Liver (tissue), 9 donors: ENCODE results near the gene RASSF1. TPM values are rescaled to one million over a fixed set of nuclear protein-coding genes. Genes with fewer than 3 reads are reported as not detected.
A peak's percentile ranks its signal among the peaks of the same experiment; 100 is the strongest.

Experiments used
- DNase-seq: peaks from one replicate; pipeline ENCODE4 v3.0.0-alpha.2; 2017; ENCODE audit warnings: low spot score
- H3K27ac ChIP-seq, 2 donors: one replicate each; pipeline ENCODE4 v1.7.0; 2013; ENCODE audit warnings: inconsistent platforms in 2 of 2, low read length in 2 of 2, control low read depth in 1 of 2, low read depth in 1 of 2, mild to moderate bottlenecking in 1 of 2
- H3K27me3 ChIP-seq, 4 donors: one replicate each; pipeline versions ENCODE4 v1.6.1 to v1.7.0; 2013; ENCODE audit warnings: low read length in 3 of 4, inconsistent platforms in 1 of 4, mild to moderate bottlenecking in 1 of 4, moderate library complexity in 1 of 4; ENCODE audit not compliant: control insufficient read depth in 4 of 4, insufficient read depth in 4 of 4
- H3K36me3 ChIP-seq, 4 donors: one replicate each; pipeline versions ENCODE4 v1.6.1 to v1.7.0; 2013; ENCODE audit warnings: low read length in 3 of 4, mild to moderate bottlenecking in 3 of 4, low read depth in 1 of 4, moderate library complexity in 1 of 4; ENCODE audit not compliant: control insufficient read depth in 4 of 4, insufficient read depth in 3 of 4
- H3K4me1 ChIP-seq, 4 donors: one replicate each; pipeline versions ENCODE4 v1.6.1 to v1.7.0; 2013; ENCODE audit warnings: low read length in 3 of 4, mild to moderate bottlenecking in 3 of 4, moderate library complexity in 1 of 4; ENCODE audit not compliant: control insufficient read depth in 4 of 4, insufficient read depth in 4 of 4
- H3K4me3 ChIP-seq, 3 donors: one replicate each; pipeline versions ENCODE4 v1.6.1 to v1.7.0; 2013; ENCODE audit warnings: low read length in 3 of 3, control low read depth in 1 of 3, low read depth in 1 of 3, mild to moderate bottlenecking in 1 of 3
- H3K9ac ChIP-seq, 2 donors: one replicate each; pipeline ENCODE4 v1.7.0; 2013; ENCODE audit warnings: low read length in 2 of 2, mild to moderate bottlenecking in 2 of 2, moderate library complexity in 2 of 2, control low read depth in 1 of 2, low read depth in 1 of 2
- H3K9me3 ChIP-seq, 4 donors: one replicate each; pipeline versions ENCODE4 v1.6.1 to v1.7.0; 2013; ENCODE audit warnings: low read length in 3 of 4; ENCODE audit not compliant: control insufficient read depth in 4 of 4
- EGR1 ChIP-seq, 2 donors: IDR thresholded peaks; 2 replicates each; pipeline ENCODE4 v1.6.1; 2016 to 2018; ENCODE audit warnings: antibody characterized with exemption in 2 of 2, low read depth in 2 of 2
- FOXA1 ChIP-seq: IDR thresholded peaks from 2 replicates; pipeline ENCODE4 v1.6.1; 2016; ENCODE audit warnings: antibody characterized with exemption
- FOXA2 ChIP-seq: IDR thresholded peaks from 2 replicates; pipeline ENCODE4 v1.6.1; 2016; ENCODE audit warnings: antibody characterized with exemption
- GABPA ChIP-seq, 2 donors: IDR thresholded peaks in 1 of 2; conservative IDR thresholded peaks in 1 of 2; 2 replicates each; pipeline ENCODE4 v1.6.1; 2016; ENCODE audit warnings: antibody characterized with exemption in 2 of 2, mild to moderate bottlenecking in 1 of 2, moderate library complexity in 1 of 2
- HNF4A ChIP-seq, 2 donors: conservative IDR thresholded peaks; 2 replicates each; pipeline ENCODE4 v1.6.1; 2016; ENCODE audit warnings: antibody characterized with exemption in 2 of 2, mild to moderate bottlenecking in 2 of 2
- HNF4G ChIP-seq: IDR thresholded peaks from 2 replicates; pipeline ENCODE4 v1.6.1; 2016; ENCODE audit warnings: antibody characterized with exemption
- JUND ChIP-seq, 2 donors: IDR thresholded peaks; 2 replicates each; pipeline ENCODE4 v1.6.1; 2016; ENCODE audit warnings: antibody characterized with exemption in 2 of 2
- NR2F2 ChIP-seq: IDR thresholded peaks from 2 replicates; pipeline ENCODE4 v1.6.1; 2016; ENCODE audit warnings: antibody characterized with exemption
- RAD21 ChIP-seq, 2 donors: IDR thresholded peaks; 2 replicates each; pipeline ENCODE4 v1.6.1; 2016; ENCODE audit warnings: antibody characterized with exemption in 2 of 2, mild to moderate bottlenecking in 2 of 2
- RXRA ChIP-seq, 2 donors: IDR thresholded peaks; 2 replicates each; pipeline ENCODE4 v1.6.1; 2017 to 2018; ENCODE audit warnings: antibody characterized with exemption in 2 of 2, mild to moderate bottlenecking in 1 of 2
- SP1 ChIP-seq: IDR thresholded peaks from 2 replicates; pipeline ENCODE4 v1.6.1; 2018; ENCODE audit warnings: antibody characterized with exemption, mild to moderate bottlenecking
- TAF1 ChIP-seq: conservative IDR thresholded peaks from 2 replicates; pipeline ENCODE4 v1.6.1; 2016; ENCODE audit warnings: antibody characterized with exemption, mild to moderate bottlenecking
- YY1 ChIP-seq: IDR thresholded peaks from 2 replicates; pipeline ENCODE4 v1.6.1; 2016; ENCODE audit warnings: antibody characterized with exemption, mild to moderate bottlenecking
- WGBS: extraction: QIAGEN DNeasy Blood & Tissue Kit; methylation state at CpG from one replicate; pipeline ENCODE4 v1.1.7; 2013; 5-methylcytosine and 5-hydroxymethylcytosine counted together
- polyA plus RNA-seq, 2 donors: library from polyadenylated mRNA; stranded (reverse) in 1 of 2; unstranded in 1 of 2; fragments of 200-250 nt in 1 of 2; fragments of >200 nt in 1 of 2; fragmentation: Nextera tagmentation in 1 of 2; extraction: Ambion mirVana in 1 of 2; gene quantifications; one replicate each; pipeline versions ENCODE4 v1.2.1 to v1.2.3, GENCODE V29; 2013 to 2015
- total RNA-seq, 2 donors: library from RNA; depleted of rRNA; stranded (reverse); fragments of >200 nt; gene quantifications; one replicate each; pipeline ENCODE4 v1.2.3, GENCODE V29; 2014
- TF ChIP-seq, protein P1 (sequence below): IDR thresholded peaks from 2 replicates; pipeline ENCODE4 v1.6.1; 2016; ENCODE audit warnings: antibody characterized with exemption
- TF ChIP-seq, protein P2 (sequence below): IDR thresholded peaks from 2 replicates; pipeline ENCODE4 v1.6.1; 2016; ENCODE audit warnings: antibody characterized with exemption
- TF ChIP-seq, protein P3 (sequence below): fragments of 150-350 bp; IDR thresholded peaks from 2 replicates; pipeline ENCODE4 v1.5.1; 2017; ENCODE audit warnings: improper control_type of control experiment, low read depth, low read length; ENCODE audit not compliant: missing input control
- TF ChIP-seq, protein P4 (sequence below): IDR thresholded peaks from 2 replicates; pipeline ENCODE4 v1.6.1; 2016; ENCODE audit warnings: antibody characterized with exemption, mild to moderate bottlenecking
- TF ChIP-seq, protein P5 (sequence below): IDR thresholded peaks from 2 replicates; pipeline ENCODE4 v1.6.1; 2016; ENCODE audit warnings: antibody characterized with exemption
- donor health status: healthy.
- donor health status: healthy.
- donor health status: healthy.
- donor health status: healthy.
- donor health status: healthy.

The RASSF1 gene
- total and polyA plus RNA-seq, 4 donors = 6.5 to 13.2 (median 11.2) TPM

DNA sequence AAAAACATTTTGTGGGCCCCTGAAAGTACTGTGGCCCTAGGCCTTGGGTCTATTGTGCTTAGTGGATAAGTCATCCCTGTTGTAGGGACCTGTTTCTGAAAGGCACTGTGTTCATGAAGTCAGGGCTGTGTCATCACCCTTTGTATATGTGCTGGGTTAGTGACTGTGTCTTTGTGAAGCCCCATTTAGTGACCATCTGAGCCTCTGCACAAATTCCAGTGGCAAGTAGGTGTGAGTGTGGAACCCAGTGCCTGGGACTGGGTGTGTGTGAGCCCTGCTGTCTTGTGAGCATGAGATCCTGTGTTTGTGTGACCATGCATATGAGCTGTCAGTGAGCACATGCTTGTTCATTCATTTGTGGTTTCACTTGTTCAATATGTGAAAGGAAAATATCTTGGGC lies 36.0 kb downstream of the RASSF1 start:
- Histone ChIP-seq H3K36me3 (peaks cover 0 to 3% (median 0%) of the 10 kb centered on the region in 4 donors), H3K27me3 (no peaks in the 10 kb centered on the region), H3K27ac (no peak overlapping the region), H3K4me1 (peaks cover 12 to 39% (median 24%) of the 10 kb centered on the region in 4 donors), H3K4me3 (no peak overlapping the region), H3K9me3 (no peaks in the 10 kb centered on the region), H3K9ac (no peak overlapping the region)
- no peak for TF ChIP-seq FOXA2
- no peak for TF ChIP-seq YY1
- TF ChIP-seq EGR1 (IDR thresholded peaks at IDR 0.05; ENCODE audit: low read depth in 2 of 2) = no peak
- TF ChIP-seq TAF1 = no peak
- TF ChIP-seq, protein P1, sequence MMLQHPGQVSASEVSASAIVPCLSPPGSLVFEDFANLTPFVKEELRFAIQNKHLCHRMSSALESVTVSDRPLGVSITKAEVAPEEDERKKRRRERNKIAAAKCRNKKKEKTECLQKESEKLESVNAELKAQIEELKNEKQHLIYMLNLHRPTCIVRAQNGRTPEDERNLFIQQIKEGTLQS = no peak
- TF ChIP-seq SP1 = no peak
- TF ChIP-seq, protein P2, sequence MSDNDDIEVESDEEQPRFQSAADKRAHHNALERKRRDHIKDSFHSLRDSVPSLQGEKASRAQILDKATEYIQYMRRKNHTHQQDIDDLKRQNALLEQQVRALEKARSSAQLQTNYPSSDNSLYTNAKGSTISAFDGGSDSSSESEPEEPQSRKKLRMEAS = no peak
- no peak for TF ChIP-seq RXRA (IDR thresholded peaks at IDR 0.05)
- no peak for TF ChIP-seq NR2F2
- TF ChIP-seq, protein P3, sequence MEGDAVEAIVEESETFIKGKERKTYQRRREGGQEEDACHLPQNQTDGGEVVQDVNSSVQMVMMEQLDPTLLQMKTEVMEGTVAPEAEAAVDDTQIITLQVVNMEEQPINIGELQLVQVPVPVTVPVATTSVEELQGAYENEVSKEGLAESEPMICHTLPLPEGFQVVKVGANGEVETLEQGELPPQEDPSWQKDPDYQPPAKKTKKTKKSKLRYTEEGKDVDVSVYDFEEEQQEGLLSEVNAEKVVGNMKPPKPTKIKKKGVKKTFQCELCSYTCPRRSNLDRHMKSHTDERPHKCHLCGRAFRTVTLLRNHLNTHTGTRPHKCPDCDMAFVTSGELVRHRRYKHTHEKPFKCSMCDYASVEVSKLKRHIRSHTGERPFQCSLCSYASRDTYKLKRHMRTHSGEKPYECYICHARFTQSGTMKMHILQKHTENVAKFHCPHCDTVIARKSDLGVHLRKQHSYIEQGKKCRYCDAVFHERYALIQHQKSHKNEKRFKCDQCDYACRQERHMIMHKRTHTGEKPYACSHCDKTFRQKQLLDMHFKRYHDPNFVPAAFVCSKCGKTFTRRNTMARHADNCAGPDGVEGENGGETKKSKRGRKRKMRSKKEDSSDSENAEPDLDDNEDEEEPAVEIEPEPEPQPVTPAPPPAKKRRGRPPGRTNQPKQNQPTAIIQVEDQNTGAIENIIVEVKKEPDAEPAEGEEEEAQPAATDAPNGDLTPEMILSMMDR = no peak
- no peak for TF ChIP-seq GABPA (IDR thresholded peaks at IDR 0.05 in 1 of 2, conservative IDR thresholded peaks at IDR 0.05 in 1 of 2)
- TF ChIP-seq, protein P4, sequence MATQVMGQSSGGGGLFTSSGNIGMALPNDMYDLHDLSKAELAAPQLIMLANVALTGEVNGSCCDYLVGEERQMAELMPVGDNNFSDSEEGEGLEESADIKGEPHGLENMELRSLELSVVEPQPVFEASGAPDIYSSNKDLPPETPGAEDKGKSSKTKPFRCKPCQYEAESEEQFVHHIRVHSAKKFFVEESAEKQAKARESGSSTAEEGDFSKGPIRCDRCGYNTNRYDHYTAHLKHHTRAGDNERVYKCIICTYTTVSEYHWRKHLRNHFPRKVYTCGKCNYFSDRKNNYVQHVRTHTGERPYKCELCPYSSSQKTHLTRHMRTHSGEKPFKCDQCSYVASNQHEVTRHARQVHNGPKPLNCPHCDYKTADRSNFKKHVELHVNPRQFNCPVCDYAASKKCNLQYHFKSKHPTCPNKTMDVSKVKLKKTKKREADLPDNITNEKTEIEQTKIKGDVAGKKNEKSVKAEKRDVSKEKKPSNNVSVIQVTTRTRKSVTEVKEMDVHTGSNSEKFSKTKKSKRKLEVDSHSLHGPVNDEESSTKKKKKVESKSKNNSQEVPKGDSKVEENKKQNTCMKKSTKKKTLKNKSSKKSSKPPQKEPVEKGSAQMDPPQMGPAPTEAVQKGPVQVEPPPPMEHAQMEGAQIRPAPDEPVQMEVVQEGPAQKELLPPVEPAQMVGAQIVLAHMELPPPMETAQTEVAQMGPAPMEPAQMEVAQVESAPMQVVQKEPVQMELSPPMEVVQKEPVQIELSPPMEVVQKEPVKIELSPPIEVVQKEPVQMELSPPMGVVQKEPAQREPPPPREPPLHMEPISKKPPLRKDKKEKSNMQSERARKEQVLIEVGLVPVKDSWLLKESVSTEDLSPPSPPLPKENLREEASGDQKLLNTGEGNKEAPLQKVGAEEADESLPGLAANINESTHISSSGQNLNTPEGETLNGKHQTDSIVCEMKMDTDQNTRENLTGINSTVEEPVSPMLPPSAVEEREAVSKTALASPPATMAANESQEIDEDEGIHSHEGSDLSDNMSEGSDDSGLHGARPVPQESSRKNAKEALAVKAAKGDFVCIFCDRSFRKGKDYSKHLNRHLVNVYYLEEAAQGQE = no peak
- no peak for TF ChIP-seq HNF4G
- no peak for TF ChIP-seq HNF4A (conservative IDR thresholded peaks at IDR 0.05)
- no peak for TF ChIP-seq JUND (IDR thresholded peaks at IDR 0.05)
- DNase-seq = no peak

DNA sequence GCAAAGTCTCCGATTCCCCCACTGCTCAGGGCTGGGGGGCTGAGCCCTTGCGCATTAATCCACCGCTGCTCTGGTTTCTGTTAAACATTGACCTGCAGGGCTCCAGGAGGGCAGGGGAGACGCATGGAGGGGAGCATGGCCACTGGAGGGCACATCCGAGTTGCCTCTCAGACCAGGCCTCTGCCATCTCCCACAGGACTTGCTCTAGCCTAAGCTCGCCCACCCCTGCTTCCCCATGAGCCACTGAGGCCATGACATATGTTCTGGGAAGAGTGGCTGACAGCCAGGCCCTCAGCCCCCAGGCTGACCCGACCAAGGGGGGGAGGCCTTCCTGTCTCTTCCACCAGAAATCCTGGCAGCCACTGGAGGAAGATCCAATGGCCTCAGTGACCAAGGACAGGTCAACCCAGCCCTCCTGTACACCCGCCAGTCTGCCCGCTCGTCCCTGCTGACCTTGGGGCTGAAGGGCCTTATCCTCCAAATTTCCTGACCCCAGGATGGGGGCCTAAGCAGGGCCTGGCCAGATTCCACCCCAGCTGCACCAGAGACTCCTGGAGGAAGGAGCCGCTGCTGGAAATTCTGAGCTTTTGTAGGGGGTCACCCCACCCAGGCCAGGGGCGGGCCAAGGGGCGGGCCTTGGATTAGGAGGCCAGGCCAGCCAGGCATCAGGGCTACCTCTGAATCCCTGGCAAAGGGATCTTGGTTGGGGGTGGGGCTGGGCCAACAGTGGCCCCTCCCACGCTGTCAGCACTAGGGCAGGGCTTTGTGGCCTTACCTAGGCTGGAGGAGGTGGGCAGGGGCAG lies 37.4 kb downstream of the RASSF1 start, which contains the start of gene HYAL1:
Gene HYAL1 (minus strand): TSS at position 562 of the 803 bp plus-strand sequence. CDS start 618 bp downstream, outside the sequence.
- peak within 1 kb of the TSS; percentile 75 to 87 for H3K9ac ChIP-seq
- peaks cover 0 to 3% (median 0%) of the 10 kb centered on the region in 4 donors for H3K36me3 ChIP-seq
- H3K4me3 ChIP-seq = peak within 1 kb of the TSS; percentile 50 to 81 (median 66)
- H3K9me3 ChIP-seq = no peaks in the 10 kb centered on the region
- H3K4me1 ChIP-seq = peaks cover 12 to 44% (median 28%) of the 10 kb centered on the region in 4 donors
- WGBS = 16% methylated on average over 14 of the region's 14 CpGs
- DNase-seq = peak; percentile 80
- H3K27ac ChIP-seq = peak within 1 kb of the TSS; percentile 84 to 98
- H3K27me3 ChIP-seq = no peaks in the 10 kb centered on the region
- TF ChIP-seq RAD21 (IDR thresholded peaks at IDR 0.05) (peak; percentile 29 to 56), HNF4G (no peak), NR2F2 (peak; percentile 97), YY1 (peak; percentile 60), FOXA1 (no peak), SP1 (peak; percentile 67), HNF4A (conservative IDR thresholded peaks at IDR 0.05) (peak in 1 of 2 donors; percentile 2), JUND (IDR thresholded peaks at IDR 0.05) (peak in 1 of 2 donors; percentile 72), EGR1 (IDR thresholded peaks at IDR 0.05; ENCODE audit: low read depth in 2 of 2) (peak in 1 of 2 donors; percentile 16), RXRA (IDR thresholded peaks at IDR 0.05) (peak; percentile 58 to 82), GABPA (IDR thresholded peaks at IDR 0.05 in 1 of 2, conservative IDR thresholded peaks at IDR 0.05 in 1 of 2) (no peak), FOXA2 (no peak)
- TF ChIP-seq, protein P1 = no peak
- TF ChIP-seq, protein P2 = no peak
- TF ChIP-seq, protein P3 = peak; percentile 20
- TF ChIP-seq, protein P5, sequence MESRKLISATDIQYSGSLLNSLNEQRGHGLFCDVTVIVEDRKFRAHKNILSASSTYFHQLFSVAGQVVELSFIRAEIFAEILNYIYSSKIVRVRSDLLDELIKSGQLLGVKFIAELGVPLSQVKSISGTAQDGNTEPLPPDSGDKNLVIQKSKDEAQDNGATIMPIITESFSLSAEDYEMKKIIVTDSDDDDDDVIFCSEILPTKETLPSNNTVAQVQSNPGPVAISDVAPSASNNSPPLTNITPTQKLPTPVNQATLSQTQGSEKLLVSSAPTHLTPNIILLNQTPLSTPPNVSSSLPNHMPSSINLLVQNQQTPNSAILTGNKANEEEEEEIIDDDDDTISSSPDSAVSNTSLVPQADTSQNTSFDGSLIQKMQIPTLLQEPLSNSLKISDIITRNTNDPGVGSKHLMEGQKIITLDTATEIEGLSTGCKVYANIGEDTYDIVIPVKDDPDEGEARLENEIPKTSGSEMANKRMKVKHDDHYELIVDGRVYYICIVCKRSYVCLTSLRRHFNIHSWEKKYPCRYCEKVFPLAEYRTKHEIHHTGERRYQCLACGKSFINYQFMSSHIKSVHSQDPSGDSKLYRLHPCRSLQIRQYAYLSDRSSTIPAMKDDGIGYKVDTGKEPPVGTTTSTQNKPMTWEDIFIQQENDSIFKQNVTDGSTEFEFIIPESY = no peak
